SK-N-SH treated with all-trans-retinoic acid at 6 μM for 48 hours (cell line): ENCODE results near the gene SHC4.

Experiments used
- ATAC-seq: fragments of 200-7000 bp; cut with Tn5 transposase; 3 replicates; pipeline ENCODE4 v1.9.1; 2020; ENCODE audit warnings: mild to moderate bottlenecking, moderate library complexity
- ARNTL ChIP-seq: fragments of 450-650 bp; formaldehyde crosslinking; IDR thresholded peaks from 2 replicates; pipeline ENCODE4 v1.5.0; 2020; ENCODE audit warnings: low read depth, mild to moderate bottlenecking, moderate library complexity, borderline replicate concordance
- BACH2 ChIP-seq: fragments of 250-450 bp; sonication (Bioruptor Pico); IDR thresholded peaks from 2 replicates; pipeline ENCODE4 v1.9.0; 2021; ENCODE audit warnings: mild to moderate bottlenecking, borderline replicate concordance
- CSDC2 ChIP-seq: fragments of 250-450 bp; sonication (Bioruptor Pico); IDR thresholded peaks from 2 replicates; pipeline ENCODE4 v1.5.0; 2020; ENCODE audit warnings: mild to moderate bottlenecking, moderate library complexity
- GLIS3 ChIP-seq: fragments of 250-450 bp; sonication (Bioruptor Pico); IDR thresholded peaks from 2 replicates; pipeline ENCODE4 v1.5.0; 2020; ENCODE audit warnings: mild to moderate bottlenecking, moderate library complexity
- ISL1 ChIP-seq: fragments of 250-450 bp; sonication (Bioruptor Pico); IDR thresholded peaks from 2 replicates; pipeline ENCODE4 v2.1.2; 2022; ENCODE audit warnings: mild to moderate bottlenecking, moderate library complexity
- OSR1 ChIP-seq: fragments of 250-450 bp; sonication (Bioruptor Pico); IDR thresholded peaks from 2 replicates; pipeline ENCODE4 v1.8.0; 2022; ENCODE audit warnings: moderate library complexity, mild to moderate bottlenecking, inconsistent platforms
- PATZ1 ChIP-seq: fragments of 250-450 bp; sonication (Bioruptor Pico); IDR thresholded peaks from 2 replicates; pipeline ENCODE4 v1.8.0; 2020; ENCODE audit warnings: mild to moderate bottlenecking, moderate library complexity, borderline replicate concordance
- PPARA ChIP-seq: fragments of 250-450 bp; sonication (Bioruptor Pico); IDR thresholded peaks from 2 replicates; pipeline ENCODE4 v1.5.0; 2020; ENCODE audit warnings: mild to moderate bottlenecking, borderline replicate concordance
- RARB ChIP-seq: fragments of 250-450 bp; sonication (Bioruptor Pico); IDR thresholded peaks from 2 replicates; pipeline ENCODE4 v1.8.0; 2021; ENCODE audit warnings: mild to moderate bottlenecking, moderate library complexity
- SNAI2 ChIP-seq: fragments of 250-450 bp; sonication (Bioruptor Pico); IDR thresholded peaks from 2 replicates; pipeline ENCODE4 v1.5.0; 2020; ENCODE audit warnings: mild to moderate bottlenecking, moderate library complexity
- TCF4 ChIP-seq: fragments of 250-450 bp; sonication (Bioruptor Pico); IDR thresholded peaks from 2 replicates; pipeline ENCODE4 v1.8.0; 2021; ENCODE audit warnings: mild to moderate bottlenecking, moderate library complexity, borderline replicate concordance
- TOX ChIP-seq: fragments of 250-450 bp; sonication (Bioruptor Pico); IDR thresholded peaks from 2 replicates; pipeline ENCODE4 v1.8.0; 2021; ENCODE audit warnings: mild to moderate bottlenecking, moderate library complexity, borderline replicate concordance
- TSHZ2 ChIP-seq: fragments of 250-450 bp; sonication (Bioruptor Pico); IDR thresholded peaks from 2 replicates; pipeline ENCODE4 v1.5.0; 2020; ENCODE audit warnings: mild to moderate bottlenecking, moderate library complexity
- ZC3H10 ChIP-seq: fragments of 250-450 bp; sonication (Bioruptor Pico); IDR thresholded peaks from 2 replicates; pipeline ENCODE4 v1.5.1; 2021; ENCODE audit warnings: mild to moderate bottlenecking, moderate library complexity
- ZFP3 ChIP-seq: fragments of 250-450 bp; sonication (Bioruptor Pico); IDR thresholded peaks from 2 replicates; pipeline ENCODE4 v1.5.0; 2020; ENCODE audit warnings: mild to moderate bottlenecking, moderate library complexity
- ZFP30 ChIP-seq: fragments of 450-650 bp; formaldehyde crosslinking; IDR thresholded peaks from 2 replicates; pipeline ENCODE4 v1.5.0; 2022; ENCODE audit warnings: mild to moderate bottlenecking, moderate library complexity
- ZNF565 ChIP-seq: fragments of 450-650 bp; formaldehyde crosslinking; conservative IDR thresholded peaks from 2 replicates; pipeline ENCODE4 v1.5.0; 2020; ENCODE audit warnings: low read depth, mild to moderate bottlenecking, moderate library complexity
- ZNF70 ChIP-seq: fragments of 450-650 bp; formaldehyde crosslinking; IDR thresholded peaks from 2 replicates; pipeline ENCODE4 v1.5.0; 2020; ENCODE audit warnings: mild to moderate bottlenecking, moderate library complexity
- ZNF8 ChIP-seq: fragments of 450-650 bp; formaldehyde crosslinking; IDR thresholded peaks from 2 replicates; pipeline ENCODE4 v1.5.0; 2020; ENCODE audit warnings: mild to moderate bottlenecking, moderate library complexity
- TF ChIP-seq, protein P1 (sequence below): fragments of 250-450 bp; sonication (Bioruptor Pico); IDR thresholded peaks from 2 replicates; pipeline ENCODE4 v1.8.0; 2021; ENCODE audit warnings: low read depth, mild to moderate bottlenecking, moderate library complexity, borderline replicate concordance
- TF ChIP-seq, protein P2 (sequence below): fragments of 250-450 bp; sonication (Bioruptor Pico); IDR thresholded peaks from 2 replicates; pipeline ENCODE4 v1.5.1; 2020; ENCODE audit warnings: low read depth, mild to moderate bottlenecking, moderate library complexity

SHC4 gene

GRCh38 chr15:48845123-48845522, 118.6 kb downstream of the SHC4 start:
- ATAC-seq = no peak
- no peak for TF ChIP-seq ISL1
- no peak for TF ChIP-seq TOX (CRISPR knock-in tag)
- TF ChIP-seq ZC3H10 = no peak
- no peak for TF ChIP-seq ZNF565 (CRISPR knock-in tag)
- no peak for TF ChIP-seq PATZ1
- no peak for TF ChIP-seq ZFP30 (CRISPR knock-in tag)
- TF ChIP-seq ZNF70 (CRISPR knock-in tag) = no peak
- TF ChIP-seq PPARA (CRISPR knock-in tag) = no peak
- TF ChIP-seq RARB (CRISPR knock-in tag) = no peak
- no peak for TF ChIP-seq ARNTL (CRISPR knock-in tag)
- TF ChIP-seq TCF4 (CRISPR knock-in tag) = no peak
- no peak for TF ChIP-seq SNAI2
- TF ChIP-seq, protein P1, sequence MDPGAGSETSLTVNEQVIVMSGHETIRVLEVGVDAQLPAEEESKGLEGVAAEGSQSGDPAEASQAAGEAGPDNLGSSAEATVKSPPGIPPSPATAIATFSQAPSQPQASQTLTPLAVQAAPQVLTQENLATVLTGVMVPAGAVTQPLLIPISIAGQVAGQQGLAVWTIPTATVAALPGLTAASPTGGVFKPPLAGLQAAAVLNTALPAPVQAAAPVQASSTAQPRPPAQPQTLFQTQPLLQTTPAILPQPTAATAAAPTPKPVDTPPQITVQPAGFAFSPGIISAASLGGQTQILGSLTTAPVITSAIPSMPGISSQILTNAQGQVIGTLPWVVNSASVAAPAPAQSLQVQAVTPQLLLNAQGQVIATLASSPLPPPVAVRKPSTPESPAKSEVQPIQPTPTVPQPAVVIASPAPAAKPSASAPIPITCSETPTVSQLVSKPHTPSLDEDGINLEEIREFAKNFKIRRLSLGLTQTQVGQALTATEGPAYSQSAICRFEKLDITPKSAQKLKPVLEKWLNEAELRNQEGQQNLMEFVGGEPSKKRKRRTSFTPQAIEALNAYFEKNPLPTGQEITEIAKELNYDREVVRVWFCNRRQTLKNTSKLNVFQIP (CRISPR knock-in tag) = no peak

DNA sequence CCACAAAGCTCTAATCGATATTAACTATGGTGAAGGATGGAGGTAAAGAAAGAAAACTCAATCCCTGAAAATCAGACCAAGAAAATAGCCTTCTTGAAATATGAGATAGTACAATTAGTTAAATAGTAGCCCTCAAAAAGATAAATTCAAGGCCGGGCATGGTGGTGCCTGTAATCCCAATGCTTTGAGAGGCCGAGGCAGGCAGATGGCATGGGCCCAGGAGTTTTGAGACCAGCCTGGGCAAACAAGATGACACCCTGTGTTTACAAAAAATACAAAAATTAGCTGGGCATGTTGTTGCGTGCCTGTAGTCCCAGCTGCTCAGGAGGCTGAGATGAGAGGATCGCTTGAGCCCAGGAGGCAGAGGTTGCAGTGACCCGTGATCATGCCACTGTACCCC, 121.2 kb downstream of the SHC4 start:
- TF ChIP-seq ISL1 = no peak
- no peak for ATAC-seq

GRCh38 chr15:48834756-48835155, 129.0 kb downstream of the SHC4 start:
- ATAC-seq = no peak
- no peak for TF ChIP-seq PPARA (CRISPR knock-in tag)
- no peak for TF ChIP-seq OSR1
- no peak for TF ChIP-seq RARB (CRISPR knock-in tag)
- TF ChIP-seq CSDC2 = no peak
- TF ChIP-seq ZNF565 (CRISPR knock-in tag) = no peak
- TF ChIP-seq ZFP3 (CRISPR knock-in tag) = no peak
- TF ChIP-seq BACH2 (CRISPR knock-in tag) = no peak
- TF ChIP-seq TCF4 (CRISPR knock-in tag) = no peak
- no peak for TF ChIP-seq ARNTL (CRISPR knock-in tag)

DNA sequence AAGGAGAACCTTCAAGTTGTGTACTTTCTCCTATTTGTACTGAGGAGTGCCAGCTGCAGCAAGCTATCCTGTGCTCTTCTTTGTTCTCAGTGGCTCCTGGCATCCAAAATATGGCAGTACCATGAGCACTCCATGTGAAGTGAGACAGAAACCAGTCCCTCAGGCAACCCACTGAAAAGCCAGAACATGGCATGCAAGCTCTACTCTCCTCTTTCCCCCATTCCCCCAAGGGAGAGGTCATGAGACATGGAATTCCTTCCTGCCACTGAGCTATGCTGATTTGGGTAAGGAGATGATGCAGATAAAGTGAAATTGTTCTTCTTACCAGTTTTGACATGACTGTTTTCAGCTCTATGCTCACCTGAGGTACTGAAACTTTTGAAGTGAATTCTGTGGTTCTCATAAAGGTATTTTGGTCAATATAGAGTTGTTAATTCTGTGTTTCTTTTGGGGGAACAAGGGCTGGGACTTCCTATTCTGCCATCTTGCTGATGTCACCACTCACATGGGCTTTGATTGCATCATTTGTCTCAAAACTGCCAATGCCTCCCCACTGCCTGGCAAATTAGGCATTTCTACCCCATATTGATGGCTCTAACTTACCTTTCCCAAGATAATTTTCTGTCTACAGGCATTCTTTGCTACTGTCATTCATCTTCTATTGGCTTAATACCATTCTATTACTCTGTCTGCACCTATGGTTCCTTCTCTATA, 130.0 kb downstream of the SHC4 start:
- no peak for TF ChIP-seq GLIS3
- ATAC-seq = no peak

GRCh38 chr15:48832648-48833047, 131.1 kb downstream of the SHC4 start:
- TF ChIP-seq BACH2 (CRISPR knock-in tag) (no peak), ZNF8 (CRISPR knock-in tag) (no peak), ZFP30 (CRISPR knock-in tag) (no peak), ISL1 (no peak), SNAI2 (no peak), PPARA (CRISPR knock-in tag) (no peak), ZFP3 (CRISPR knock-in tag) (no peak), TSHZ2 (CRISPR knock-in tag) (no peak), GLIS3 (no peak), ZNF565 (CRISPR knock-in tag) (no peak), CSDC2 (no peak), OSR1 (no peak)
- TF ChIP-seq, protein P2, sequence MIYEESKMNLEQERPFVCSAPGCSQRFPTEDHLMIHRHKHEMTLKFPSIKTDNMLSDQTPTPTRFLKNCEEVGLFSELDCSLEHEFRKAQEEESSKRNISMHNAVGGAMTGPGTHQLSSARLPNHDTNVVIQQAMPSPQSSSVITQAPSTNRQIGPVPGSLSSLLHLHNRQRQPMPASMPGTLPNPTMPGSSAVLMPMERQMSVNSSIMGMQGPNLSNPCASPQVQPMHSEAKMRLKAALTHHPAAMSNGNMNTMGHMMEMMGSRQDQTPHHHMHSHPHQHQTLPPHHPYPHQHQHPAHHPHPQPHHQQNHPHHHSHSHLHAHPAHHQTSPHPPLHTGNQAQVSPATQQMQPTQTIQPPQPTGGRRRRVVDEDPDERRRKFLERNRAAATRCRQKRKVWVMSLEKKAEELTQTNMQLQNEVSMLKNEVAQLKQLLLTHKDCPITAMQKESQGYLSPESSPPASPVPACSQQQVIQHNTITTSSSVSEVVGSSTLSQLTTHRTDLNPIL (CRISPR knock-in tag) = no peak
- ATAC-seq = no peak
